IPS-18c (cell line): ENCODE results near the gene JPH2.

Experiments
- H3K4me3 ChIP-seq: 2 replicates; pipeline ENCODE4 v1.7.0; 2013; ENCODE audit warnings: low read depth, mild to moderate bottlenecking, low read length, moderate library complexity; ENCODE audit not compliant: insufficient read depth
- H3K9me3 ChIP-seq: one replicate; pipeline ENCODE4 v1.6.1; 2013; ENCODE audit warnings: mild to moderate bottlenecking, low read length, moderate library complexity; ENCODE audit not compliant: control insufficient read depth, insufficient read depth

JPH2 gene

DNA sequence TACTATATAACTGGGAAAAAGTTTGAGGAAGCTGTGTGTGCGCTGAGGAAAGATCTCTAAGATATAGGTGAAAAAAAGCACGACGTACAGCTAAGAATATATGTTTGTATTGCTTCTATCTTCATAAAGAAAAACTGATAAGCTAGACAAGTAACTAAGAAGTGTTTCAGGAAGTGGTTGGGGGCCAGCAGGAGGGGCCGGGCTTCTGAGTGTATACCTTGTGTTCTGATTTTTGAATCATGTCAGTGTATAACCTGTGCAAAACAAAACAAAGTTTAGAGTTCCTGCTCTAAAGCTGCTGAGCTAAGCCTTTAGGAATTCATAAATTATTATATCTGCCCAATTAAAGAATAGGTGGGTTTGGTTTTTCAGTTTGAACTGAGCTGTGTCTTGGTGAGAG, 31.5 kb upstream of the JPH2 start:
- Histone ChIP-seq H3K4me3 (no peak overlapping the region), H3K9me3 (no peaks in the 10 kb centered on the region)

DNA sequence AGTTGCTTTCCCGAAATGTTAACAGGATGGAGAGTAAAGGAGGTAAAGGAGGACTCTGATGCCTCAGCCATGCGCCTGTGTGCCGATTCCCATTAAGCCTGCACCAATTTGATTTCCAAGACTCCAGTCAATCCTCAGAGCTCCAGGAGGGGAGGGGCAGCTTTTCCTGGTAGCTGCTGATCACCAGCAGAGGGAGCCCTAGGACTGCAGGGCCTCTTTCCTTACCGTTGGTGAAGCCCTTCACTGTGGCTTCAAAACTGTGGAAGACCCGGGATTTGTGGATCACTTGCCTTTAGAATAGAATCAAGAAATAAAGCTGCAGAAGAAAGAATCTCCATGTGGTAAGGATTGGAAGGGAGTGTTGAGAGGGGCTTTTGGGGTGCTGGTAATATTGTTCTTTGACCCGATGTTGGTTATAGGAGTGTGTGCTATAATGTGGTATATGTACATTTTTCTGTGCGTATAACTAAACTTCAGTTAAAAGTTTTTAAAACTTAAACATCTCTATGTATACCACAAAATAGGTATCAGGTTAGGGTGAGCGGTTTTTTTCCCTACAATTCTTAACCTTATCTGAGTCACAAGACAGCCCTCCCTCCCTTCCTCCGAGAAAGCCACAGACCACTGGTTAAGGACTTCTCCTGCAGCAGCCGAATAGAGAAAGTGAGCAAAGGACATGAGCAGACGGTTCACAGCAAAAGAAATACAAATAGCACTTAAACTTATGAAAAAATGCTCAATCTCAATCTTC, 30.5 kb upstream of the JPH2 start:
- no peak overlapping the region for H3K4me3 ChIP-seq
- no peaks in the 10 kb centered on the region for H3K9me3 ChIP-seq

DNA sequence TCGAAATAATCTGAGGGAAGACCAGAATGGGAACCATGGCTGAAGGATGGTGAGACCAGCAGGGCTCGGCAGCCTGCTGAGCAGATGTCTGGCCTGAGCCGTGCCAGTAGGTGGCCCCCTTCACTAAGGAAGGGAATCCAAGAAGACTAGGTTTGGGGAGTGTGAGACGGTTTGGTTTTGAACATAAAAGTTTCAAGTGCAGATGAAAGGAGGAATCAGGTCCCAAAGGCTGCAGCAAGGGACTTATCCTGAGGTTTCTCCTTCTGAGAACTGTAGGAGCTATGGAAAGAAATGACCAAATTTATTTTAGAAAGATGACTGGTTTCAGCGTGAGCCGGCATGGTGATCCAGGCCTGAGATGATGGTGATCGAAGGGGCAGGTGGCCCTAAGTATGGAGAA, 28.1 kb upstream of the JPH2 start:
- H3K4me3 ChIP-seq: no peak overlapping the region
- H3K9me3 ChIP-seq: no peaks in the 10 kb centered on the region

DNA sequence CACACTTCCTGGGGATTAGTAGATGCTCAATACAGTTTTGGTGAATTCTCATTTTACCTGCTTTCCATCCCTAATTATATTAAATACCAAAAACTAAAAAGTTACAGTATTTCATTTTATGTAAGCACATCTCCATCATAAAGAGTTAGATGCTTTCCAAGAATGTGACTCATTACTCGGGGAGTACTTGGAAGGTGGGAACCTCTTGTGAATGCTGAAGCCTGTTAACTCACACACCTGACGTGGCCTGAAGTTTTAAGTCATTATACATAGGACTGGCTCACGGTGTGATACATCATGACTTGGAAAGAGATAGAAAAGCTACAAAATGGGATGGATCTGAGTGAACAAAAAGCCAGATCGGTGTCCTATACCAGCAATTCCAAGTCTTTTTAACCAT, 25.8 kb upstream of the JPH2 start:
- H3K9me3 ChIP-seq: no peaks in the 10 kb centered on the region
- no peak overlapping the region for H3K4me3 ChIP-seq

DNA sequence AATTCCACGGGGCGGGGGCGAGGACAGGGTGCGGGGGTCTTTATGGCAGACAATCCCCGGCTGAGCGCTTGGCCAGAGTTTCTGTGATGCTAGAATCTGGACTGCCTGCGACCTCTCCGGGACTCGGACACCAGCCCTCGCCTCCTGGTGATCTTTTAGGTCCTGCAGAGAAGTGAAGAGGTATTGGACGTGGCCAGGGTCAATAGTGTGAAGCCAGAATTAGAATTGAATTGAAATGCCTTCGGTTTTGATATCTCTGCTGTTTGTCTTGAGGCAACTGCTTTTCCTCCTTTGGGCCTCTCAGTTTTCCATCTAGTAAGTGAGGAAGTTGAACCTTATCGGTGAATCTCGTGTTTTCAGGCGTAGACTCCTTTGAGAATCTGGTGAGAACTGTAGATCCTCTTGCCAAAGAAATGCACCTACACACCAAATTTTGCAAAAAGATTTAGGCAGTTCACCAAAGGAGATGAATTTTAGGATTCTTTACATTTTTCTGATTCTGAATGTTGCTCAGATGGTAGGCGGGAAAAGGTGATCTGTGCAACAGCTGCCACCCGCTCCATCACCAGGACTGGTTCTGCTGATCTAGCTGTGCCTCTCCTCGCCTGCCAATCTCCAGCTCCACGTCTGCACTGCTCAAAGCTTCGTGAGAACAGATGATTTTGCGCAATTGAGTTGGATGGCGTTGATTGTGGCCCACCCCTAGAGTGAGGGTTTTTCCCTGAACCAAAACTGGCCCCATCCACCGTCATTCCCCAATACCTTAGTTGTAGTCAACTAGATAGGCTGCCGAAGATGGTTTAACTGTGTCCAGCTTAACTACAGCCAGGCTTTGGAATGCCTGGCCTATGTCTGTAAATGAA, 24.4 kb upstream of the JPH2 start:
- no peaks in the 10 kb centered on the region for H3K9me3 ChIP-seq
- peak overlapping the region; percentile 83 for H3K4me3 ChIP-seq

DNA sequence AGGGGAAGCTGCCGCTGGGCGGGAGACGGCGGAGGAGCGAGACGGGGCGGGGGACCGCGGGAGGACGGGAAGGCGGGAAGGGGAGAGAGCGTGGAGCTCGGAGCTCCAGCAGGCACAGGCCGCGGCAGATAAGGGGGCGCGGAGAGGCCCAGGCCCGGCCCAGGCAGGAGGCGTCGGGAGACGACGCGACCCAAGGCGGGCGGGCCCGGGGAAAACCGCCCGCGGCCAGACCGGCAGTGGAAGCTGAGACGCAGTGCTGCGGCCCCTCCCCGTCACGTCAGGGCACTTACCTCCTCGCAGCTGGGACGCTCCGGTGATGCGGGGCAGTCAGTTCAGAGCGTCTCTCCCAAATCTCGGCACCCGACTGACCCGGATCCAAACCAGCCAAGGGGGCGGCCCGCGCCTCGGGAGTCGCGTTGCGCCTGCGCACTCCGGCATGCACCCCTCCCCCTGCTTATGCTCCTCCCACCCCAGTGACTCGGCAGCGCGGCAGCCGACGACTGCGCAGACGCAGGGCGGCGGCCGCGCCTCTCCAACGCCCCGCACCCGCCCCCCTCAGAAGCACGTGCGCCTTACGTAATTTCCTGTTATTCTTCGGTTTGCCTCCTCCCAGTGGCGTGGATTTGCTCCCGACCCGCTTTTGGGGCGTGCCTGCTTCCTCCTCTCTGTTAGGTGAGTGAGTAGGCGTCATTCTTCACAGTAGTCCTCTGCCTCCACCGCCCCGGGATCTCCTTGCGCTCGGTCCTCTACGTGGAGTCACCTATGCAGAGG, 23.6 kb upstream of the JPH2 start, which contains the start of gene OSER1:
TSS of gene OSER1 (minus strand) at position 366 of the 771 bp plus-strand sequence. CDS start 3,814 bp downstream, outside the sequence.
- Histone ChIP-seq H3K4me3 (peak within 1 kb of the TSS; percentile 94), H3K9me3 (no peaks in the 10 kb centered on the region)

DNA sequence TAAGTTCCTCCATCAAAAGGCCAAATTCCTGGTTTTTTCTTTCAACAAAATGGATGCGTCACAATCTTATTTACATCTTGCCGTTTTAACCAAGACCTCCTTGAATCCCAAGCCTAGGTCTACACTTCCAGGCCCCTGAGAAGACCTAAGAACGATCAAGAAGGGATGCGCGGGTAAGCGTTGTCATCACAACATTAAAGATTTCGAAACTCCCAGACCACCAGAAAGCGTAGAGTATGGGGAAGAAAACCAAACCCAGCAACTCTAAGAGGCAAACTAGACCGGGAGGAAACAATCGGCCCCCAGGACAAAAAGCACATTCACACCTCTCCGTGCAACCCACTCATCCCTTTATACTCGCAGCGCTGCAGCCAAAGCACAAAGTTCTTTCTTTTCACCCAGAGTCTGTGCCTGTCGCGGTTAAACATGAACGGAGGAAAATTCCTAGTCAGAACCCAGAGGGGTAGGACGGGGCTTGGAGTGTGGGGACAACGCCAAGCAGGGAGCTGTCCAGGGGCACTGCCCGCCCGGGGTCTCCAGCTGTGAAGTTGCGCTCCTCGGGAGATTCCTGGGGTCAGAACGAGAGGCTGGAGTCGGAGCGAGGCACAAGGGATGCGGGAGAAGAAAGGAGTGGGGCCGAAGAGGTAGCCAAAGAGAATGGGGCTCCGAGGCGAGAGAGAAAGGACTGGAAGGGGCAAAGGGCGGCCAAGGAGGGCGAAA, 22.9 kb upstream of the JPH2 start:
- H3K9me3 ChIP-seq: no peaks in the 10 kb centered on the region
- peak overlapping the region; percentile 94 for H3K4me3 ChIP-seq

DNA sequence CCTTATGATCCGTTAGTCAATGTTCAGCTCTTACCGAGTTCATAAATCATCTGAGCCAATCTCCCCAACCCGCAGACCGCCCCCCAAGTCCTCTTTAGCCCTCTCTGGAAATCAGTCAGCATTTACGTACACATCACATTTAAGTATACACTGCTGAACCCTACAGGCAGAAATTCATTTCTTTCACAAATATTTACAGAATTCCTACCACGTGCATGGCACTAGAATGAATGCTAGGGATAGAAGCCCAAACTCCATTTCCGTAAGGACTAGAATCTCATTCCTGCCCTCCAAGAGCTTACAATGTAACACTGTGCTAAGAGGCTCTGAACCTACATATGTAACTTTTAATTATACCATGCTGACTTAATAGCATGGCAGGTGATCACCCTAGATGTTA, 21.8 kb upstream of the JPH2 start:
- Histone ChIP-seq H3K4me3 (peak overlapping the region; percentile 6; the same call in 1 of the 2 replicates), H3K9me3 (no peaks in the 10 kb centered on the region)

DNA sequence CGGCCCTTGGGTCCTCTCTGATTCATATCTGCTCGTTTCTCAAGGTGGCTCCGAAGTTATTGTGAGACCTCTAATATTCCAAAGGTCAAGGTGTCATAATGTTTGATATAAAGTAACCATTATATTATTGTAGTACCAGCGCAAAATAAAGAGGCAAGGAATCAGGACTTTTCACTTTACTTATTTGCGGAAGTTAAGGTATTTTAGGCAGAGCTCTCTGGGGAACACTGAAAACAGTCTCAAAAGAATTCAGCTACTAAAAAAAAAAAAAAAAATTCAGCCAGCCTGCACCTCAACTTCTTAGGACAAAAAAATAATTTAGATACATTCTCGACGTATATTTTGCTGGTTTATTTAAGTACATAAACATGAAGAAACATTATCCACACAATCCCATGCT, 21.2 kb upstream of the JPH2 start:
- no peak overlapping the region for H3K4me3 ChIP-seq
- no peaks in the 10 kb centered on the region for H3K9me3 ChIP-seq

DNA sequence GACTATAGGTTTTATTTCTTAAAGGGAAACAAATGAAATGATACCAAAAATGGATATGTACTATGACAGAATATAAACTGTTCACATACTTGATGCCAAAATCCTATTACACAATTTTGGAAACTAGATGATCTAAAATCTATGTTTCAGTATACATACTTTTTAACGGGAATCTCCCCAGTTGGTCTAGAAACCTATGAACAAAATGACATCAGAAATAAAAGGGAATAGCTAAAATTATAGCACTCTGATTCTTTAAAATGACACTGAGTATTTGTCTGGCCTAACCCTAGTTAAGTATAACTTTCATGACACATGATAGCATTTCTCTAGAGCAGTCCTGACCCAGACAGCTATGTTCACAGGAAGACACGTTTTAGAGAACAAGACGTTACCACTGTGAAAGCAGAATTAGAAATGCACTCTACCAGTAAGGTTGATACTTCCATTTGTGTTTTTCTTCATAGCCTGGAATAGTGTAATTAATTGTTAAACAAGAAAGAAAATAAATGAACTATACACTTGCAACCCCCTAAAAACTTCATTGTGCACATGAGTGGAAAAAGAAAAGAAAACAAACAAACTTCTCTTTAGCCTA, 20.2 kb upstream of the JPH2 start:
- no peak overlapping the region for H3K4me3 ChIP-seq
- no peaks in the 10 kb centered on the region for H3K9me3 ChIP-seq

DNA sequence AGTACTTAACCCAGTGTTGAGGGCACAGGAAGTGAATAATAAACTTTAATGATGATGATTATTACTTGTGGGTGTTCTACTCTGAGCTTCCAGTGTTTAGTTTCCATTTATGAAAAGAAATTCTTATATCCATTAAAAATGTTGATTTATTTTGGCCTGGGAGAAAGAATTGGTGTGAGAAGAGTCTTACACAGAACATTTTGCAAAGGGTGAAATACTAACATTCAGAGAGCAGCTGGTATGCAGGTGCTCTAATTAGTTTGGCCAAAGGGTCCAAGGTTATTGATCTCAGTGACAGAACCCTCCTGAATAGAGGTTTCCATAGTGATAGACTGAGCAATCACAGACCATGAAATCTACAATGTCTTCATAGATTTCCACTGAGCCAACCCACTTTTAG, 19.1 kb upstream of the JPH2 start:
- H3K9me3 ChIP-seq: no peaks in the 10 kb centered on the region
- H3K4me3 ChIP-seq: no peak overlapping the region

DNA sequence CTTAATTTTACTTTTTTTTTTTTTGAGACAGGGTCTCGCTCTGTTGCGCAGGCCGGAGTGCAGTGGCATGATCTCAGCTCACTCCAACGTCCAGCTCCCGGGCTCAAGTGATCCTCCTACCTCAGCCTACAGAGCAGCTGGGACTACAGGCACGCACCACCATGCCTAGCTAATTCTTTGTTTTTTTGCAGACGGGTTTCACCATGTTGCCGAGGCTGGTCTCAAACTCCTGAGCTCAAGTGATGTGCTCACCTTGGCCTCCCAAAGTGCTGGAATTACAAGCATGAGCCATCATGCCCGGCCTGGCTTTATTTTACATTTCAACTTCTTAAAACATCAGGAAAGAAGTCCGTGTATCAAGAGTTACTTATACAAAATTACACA, 17.8 kb upstream of the JPH2 start:
- Histone ChIP-seq H3K9me3 (no peaks in the 10 kb centered on the region), H3K4me3 (no peak overlapping the region)

DNA sequence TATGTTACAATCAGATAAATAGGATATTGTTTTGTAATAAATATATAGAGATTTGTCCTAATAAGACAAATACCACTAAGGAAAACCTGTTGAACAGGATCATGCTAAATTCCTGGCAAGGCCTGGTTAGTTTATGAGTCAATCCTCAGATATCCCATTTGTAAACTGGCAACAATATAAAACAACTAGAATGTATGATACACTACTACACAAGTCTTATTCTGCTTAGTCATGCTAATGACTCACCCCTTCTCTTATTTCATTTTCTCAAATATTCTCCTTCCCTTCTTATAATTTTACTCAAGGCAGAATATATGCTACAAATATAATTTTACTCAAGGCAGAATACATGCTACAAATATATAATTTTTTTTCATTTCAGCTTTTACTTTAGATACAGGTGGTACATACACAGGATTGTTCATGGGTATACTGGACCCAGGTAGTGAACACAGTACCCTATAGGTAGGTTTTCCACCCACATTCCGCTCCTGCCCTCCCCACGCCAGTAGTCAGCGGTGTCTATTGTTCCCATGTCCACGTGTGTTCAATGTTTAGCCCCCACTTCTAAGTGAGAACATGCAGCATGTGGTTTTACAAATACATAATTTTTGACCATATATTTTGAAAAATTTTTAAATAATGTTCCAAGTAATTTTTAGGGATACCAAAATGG, 17.3 kb upstream of the JPH2 start:
- Histone ChIP-seq H3K4me3 (no peak overlapping the region), H3K9me3 (no peaks in the 10 kb centered on the region)

DNA sequence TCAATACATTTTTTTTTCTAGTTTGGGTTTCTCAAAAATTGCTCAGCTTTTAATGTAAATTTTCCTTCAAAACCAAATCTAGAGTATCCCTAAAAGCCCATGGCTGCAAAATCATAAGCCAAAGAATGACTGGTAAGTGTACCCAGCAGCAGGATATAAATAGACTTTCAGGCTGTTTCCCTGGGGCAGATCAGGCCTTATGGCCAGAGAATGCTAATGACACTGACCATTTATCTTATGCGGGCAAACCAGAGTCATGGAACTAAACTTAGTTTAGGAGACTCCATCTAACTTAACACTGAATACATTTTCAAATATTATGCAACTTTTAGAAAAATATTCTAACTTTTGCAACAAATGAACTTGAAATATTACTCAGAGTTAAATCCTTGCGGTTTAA, 16.2 kb upstream of the JPH2 start:
- Histone ChIP-seq H3K4me3 (no peak overlapping the region), H3K9me3 (no peaks in the 10 kb centered on the region)

DNA sequence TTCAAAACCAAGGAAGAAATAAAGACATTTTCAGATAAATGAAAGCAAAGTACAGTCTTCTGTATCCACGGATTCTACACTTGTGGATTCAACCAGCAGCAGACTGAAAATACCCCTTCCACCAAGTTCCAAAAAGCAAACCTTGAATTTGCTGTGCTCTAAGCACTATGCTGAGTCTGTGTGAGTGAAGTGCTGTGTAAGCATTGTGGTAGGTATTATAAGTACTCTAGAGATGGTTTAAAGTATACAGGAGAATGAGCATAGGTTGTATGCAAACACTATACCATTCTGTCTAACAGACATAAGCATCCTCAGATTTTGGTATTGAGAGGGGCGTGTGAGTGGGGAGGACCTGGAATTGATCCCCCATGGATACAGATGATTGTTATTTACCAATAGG, 14.0 kb upstream of the JPH2 start:
- H3K9me3 ChIP-seq: no peaks in the 10 kb centered on the region

DNA sequence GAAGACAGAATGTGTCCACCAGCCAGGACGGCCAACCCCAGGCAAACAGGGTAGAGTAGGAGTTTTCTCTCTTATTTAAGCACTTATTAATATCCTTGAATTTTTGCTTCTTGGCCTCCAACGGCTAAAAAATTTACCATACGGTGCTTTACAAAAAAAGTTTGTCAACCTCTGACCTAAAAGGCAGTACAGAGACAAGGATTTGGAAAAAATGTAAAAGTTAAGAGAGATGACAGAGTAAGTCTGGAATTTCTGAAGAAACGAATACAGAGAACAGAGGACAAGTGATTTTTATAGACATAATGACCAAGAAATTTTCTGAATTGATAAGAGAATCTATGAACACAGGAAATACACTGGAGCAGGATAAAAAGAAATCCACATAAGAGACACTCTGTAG, 13.4 kb upstream of the JPH2 start:
- H3K4me3 ChIP-seq: no peak overlapping the region

More for the DNA sequence above, 14.0 kb upstream of the JPH2 start:
- H3K4me3 ChIP-seq: no peak overlapping the region

More for the DNA sequence above, 13.4 kb upstream of the JPH2 start:
- H3K9me3 ChIP-seq: no peaks in the 10 kb centered on the region
